ENCODE data around the gene PBX3.
"Not testable (repeated sequence)": the region's sequence is repeated elsewhere in the genome, so short reads cannot be mapped to it uniquely, and the experiment has no call there.

- TF ChIP-seq, protein P1, sequence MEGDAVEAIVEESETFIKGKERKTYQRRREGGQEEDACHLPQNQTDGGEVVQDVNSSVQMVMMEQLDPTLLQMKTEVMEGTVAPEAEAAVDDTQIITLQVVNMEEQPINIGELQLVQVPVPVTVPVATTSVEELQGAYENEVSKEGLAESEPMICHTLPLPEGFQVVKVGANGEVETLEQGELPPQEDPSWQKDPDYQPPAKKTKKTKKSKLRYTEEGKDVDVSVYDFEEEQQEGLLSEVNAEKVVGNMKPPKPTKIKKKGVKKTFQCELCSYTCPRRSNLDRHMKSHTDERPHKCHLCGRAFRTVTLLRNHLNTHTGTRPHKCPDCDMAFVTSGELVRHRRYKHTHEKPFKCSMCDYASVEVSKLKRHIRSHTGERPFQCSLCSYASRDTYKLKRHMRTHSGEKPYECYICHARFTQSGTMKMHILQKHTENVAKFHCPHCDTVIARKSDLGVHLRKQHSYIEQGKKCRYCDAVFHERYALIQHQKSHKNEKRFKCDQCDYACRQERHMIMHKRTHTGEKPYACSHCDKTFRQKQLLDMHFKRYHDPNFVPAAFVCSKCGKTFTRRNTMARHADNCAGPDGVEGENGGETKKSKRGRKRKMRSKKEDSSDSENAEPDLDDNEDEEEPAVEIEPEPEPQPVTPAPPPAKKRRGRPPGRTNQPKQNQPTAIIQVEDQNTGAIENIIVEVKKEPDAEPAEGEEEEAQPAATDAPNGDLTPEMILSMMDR (conservative IDR thresholded peaks at IDR 0.05; ENCODE audit: low read length), result not testable (repeated sequence)
- not testable (repeated sequence) for TF ChIP-seq EZH2phosphoT487 (IDR thresholded peaks at IDR 0.05; ENCODE audit: borderline replicate concordance, low read depth, low read length)
These were observed 31.5 kb downstream of the PBX3 start for GRCh38 chr9:125778538-125779219.

Data from OCI-LY7 (cell line).